Neural crest cell (in vitro differentiated cells): ENCODE results near the gene RAMAC. TPM values are rescaled to one million over a fixed set of nuclear protein-coding genes. Genes with fewer than 3 reads are reported as not detected.

Experiments used
- DNase-seq: peaks from one replicate; pipeline ENCODE4 v3.0.0; 2021; ENCODE audit warnings: low read depth, mixed read lengths, low spot score
- H3K27ac Mint-ChIP-seq: one replicate; pipeline ENCODE4 v1.8.0; 2021; ENCODE audit warnings: mild to moderate bottlenecking, mixed read lengths; ENCODE audit not compliant: unreplicated experiment
- H3K27me3 Mint-ChIP-seq: 2 replicates; pipeline ENCODE4 v1.8.0; 2021; ENCODE audit warnings: low read depth, mild to moderate bottlenecking, mixed read lengths
- H3K36me3 Mint-ChIP-seq: 2 replicates; pipeline ENCODE4 v1.8.0; 2021; ENCODE audit warnings: low read depth, mild to moderate bottlenecking, mixed read lengths
- H3K4me1 Mint-ChIP-seq: 2 replicates; pipeline ENCODE4 v1.8.0; 2021; ENCODE audit warnings: mixed read lengths
- H3K4me3 Mint-ChIP-seq: one replicate; pipeline ENCODE4 v1.8.0; 2021; ENCODE audit warnings: mild to moderate bottlenecking, mixed read lengths
- H3K9me3 Mint-ChIP-seq: 2 replicates; pipeline ENCODE4 v1.8.0; 2021; ENCODE audit warnings: mixed read lengths
- CTCF ChIP-seq: fragments of 200-600 bp; sonication (generic); conservative IDR thresholded peaks from 2 replicates; pipeline ENCODE4 v1.5.0; 2021; ENCODE audit warnings: antibody characterized with exemption, mild to moderate bottlenecking
- total RNA-seq: library from RNA; stranded (reverse); gene quantifications from 2 replicates; pipeline ENCODE4 v1.2.1, GENCODE V29; 2021

Gene RAMAC
- total RNA-seq, 1 donor from 2014 or later = 25.4 TPM

DNA sequence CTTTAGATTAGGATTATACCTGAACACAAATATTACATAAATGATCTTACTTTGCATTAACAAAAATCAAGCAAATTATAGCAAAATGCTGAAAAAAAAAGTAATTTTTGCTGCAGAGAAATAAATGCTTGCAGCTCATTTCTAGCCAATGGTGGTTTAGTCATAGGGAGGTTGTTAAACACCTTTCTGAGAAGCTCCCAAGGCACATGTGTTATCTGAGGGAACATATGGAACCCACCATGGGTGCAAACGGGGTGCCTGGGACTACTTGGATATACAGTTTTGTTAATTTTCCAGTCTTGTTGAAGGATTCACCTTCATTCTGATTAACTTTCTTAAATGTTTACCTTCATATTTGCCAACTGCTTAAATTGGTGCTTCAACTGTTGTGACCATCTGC lies 8.9 kb upstream of the RAMAC start:
- Mint-ChIP-seq H3K9me3 (no peaks in the 10 kb centered on the region), H3K36me3 (no peaks in the 10 kb centered on the region), H3K4me3 (no peak overlapping the region), H3K27me3 (no peaks in the 10 kb centered on the region), H3K4me1 (no peaks in the 10 kb centered on the region), H3K27ac (no peak overlapping the region)
- no peak for DNase-seq
- no peak for TF ChIP-seq CTCF

DNA sequence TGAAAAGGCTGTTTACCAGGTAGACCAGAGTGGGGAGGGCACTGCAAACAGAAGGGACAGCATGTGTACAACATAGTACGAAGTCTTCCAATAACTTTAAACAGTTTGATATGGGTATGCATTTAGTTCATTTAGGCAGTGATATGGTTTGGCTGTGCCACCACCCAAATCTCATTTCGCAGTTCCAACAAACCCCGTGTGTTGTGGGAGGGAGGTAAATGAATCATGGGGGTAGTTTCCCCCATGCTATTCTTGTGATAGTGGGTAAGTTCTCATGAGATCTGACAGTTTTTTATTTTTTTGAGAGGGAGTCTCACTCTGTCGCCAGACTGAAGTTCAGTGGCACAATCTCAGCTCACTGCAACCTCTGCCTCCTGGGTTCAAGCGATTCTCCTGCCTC lies 7.6 kb upstream of the RAMAC start:
- no peaks in the 10 kb centered on the region for H3K36me3 Mint-ChIP-seq
- H3K4me1 Mint-ChIP-seq = no peaks in the 10 kb centered on the region
- no peaks in the 10 kb centered on the region for H3K9me3 Mint-ChIP-seq
- no peak for TF ChIP-seq CTCF
- no peak overlapping the region for H3K4me3 Mint-ChIP-seq
- no peak overlapping the region for H3K27ac Mint-ChIP-seq
- DNase-seq = no peak
- no peaks in the 10 kb centered on the region for H3K27me3 Mint-ChIP-seq

DNA sequence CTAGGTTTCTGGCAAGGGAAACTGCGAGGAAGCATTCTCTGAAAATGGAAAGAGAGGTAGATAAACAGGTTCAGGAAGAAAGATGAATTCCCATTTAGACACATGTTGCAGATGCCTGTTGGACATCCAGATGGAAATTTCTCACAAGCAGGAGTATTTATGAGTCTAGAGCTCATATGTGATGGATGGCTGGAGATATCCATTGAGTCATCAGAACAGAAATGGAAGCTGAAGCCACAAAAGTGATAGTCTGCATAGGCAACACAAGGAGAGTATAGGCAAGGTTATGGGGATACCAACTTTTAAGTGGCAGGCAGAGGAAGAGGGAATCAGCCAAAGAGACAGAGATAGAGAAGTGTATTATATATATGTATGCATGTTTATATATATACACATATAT lies 6.3 kb upstream of the RAMAC start:
- DNase-seq = no peak
- H3K27ac Mint-ChIP-seq = no peak overlapping the region
- no peaks in the 10 kb centered on the region for H3K27me3 Mint-ChIP-seq
- H3K36me3 Mint-ChIP-seq = no peaks in the 10 kb centered on the region
- H3K4me3 Mint-ChIP-seq = no peak overlapping the region
- no peak for TF ChIP-seq CTCF
- no peaks in the 10 kb centered on the region for H3K9me3 Mint-ChIP-seq
- H3K4me1 Mint-ChIP-seq = peaks cover 1% of the 10 kb centered on the region

DNA sequence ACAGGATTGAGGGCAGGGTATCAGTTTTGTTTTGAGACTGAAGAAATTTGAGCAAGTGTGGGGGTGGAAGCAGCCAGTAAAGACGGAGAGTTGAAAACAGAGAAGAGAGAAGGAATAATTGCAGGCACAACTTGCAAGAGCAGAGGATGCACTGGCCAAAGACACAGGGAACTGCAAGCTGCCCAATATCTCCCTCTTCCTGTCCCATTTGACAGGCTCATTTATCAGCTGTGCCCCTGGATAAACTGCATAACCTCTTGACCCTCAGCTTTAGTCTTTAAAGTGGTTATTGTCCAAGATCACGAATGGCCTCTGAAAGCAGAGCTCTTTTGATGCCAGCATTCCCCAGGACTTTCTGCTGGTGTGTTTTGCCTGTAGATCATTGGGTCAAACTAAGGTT lies 5.0 kb upstream of the RAMAC start:
- no peak for DNase-seq
- Mint-ChIP-seq H3K9me3 (peaks cover 4% of the 10 kb centered on the region), H3K4me1 (peaks cover 14% of the 10 kb centered on the region), H3K27me3 (no peaks in the 10 kb centered on the region), H3K4me3 (no peak overlapping the region), H3K27ac (no peak overlapping the region), H3K36me3 (peaks cover 2% of the 10 kb centered on the region)
- no peak for TF ChIP-seq CTCF

- TF ChIP-seq CTCF = no peak
- H3K27me3 Mint-ChIP-seq = no peaks in the 10 kb centered on the region
- H3K27ac Mint-ChIP-seq = peak overlapping the region; percentile 94
- H3K4me1 Mint-ChIP-seq = peaks cover 27% of the 10 kb centered on the region
- DNase-seq = no peak
- peaks cover 12% of the 10 kb centered on the region for H3K36me3 Mint-ChIP-seq
- peak overlapping the region; percentile 97 for H3K4me3 Mint-ChIP-seq
- peaks cover 4% of the 10 kb centered on the region for H3K9me3 Mint-ChIP-seq
These were observed 401 bp downstream of the RAMAC start for GRCh38 chr15:82986442-82986780.

GRCh38 chr15:82992436-82992998 lies 6.5 kb downstream of the RAMAC start:
- H3K27ac Mint-ChIP-seq = no peak overlapping the region
- H3K36me3 Mint-ChIP-seq = peaks cover 12% of the 10 kb centered on the region

More at GRCh38 chr15:82992436-82992998, 6.5 kb downstream of the RAMAC start:
- TF ChIP-seq CTCF = no peak
- H3K9me3 Mint-ChIP-seq = no peaks in the 10 kb centered on the region
- no peak overlapping the region for H3K4me3 Mint-ChIP-seq
- DNase-seq = no peak
- no peaks in the 10 kb centered on the region for H3K27me3 Mint-ChIP-seq
- peaks cover under 1% of the 10 kb centered on the region for H3K4me1 Mint-ChIP-seq
